SK-N-SH treated with all-trans-retinoic acid at 6 μM for 48 hours (cell line): ENCODE measurements around the gene SUGCT.

Source experiments
- ESRRG ChIP-seq: fragments of 250-450 bp; sonication (Bioruptor Pico); IDR thresholded peaks from 2 replicates; pipeline ENCODE4 v1.6.1; 2021; ENCODE audit warnings: mild to moderate bottlenecking
- PATZ1 ChIP-seq: fragments of 250-450 bp; sonication (Bioruptor Pico); IDR thresholded peaks from 2 replicates; pipeline ENCODE4 v1.8.0; 2020; ENCODE audit warnings: mild to moderate bottlenecking, moderate library complexity, borderline replicate concordance
- RARB ChIP-seq: fragments of 250-450 bp; sonication (Bioruptor Pico); IDR thresholded peaks from 2 replicates; pipeline ENCODE4 v1.8.0; 2021; ENCODE audit warnings: mild to moderate bottlenecking, moderate library complexity
- SNAI2 ChIP-seq: fragments of 250-450 bp; sonication (Bioruptor Pico); IDR thresholded peaks from 2 replicates; pipeline ENCODE4 v1.5.0; 2020; ENCODE audit warnings: mild to moderate bottlenecking, moderate library complexity
- TCF4 ChIP-seq: fragments of 250-450 bp; sonication (Bioruptor Pico); IDR thresholded peaks from 2 replicates; pipeline ENCODE4 v1.8.0; 2021; ENCODE audit warnings: mild to moderate bottlenecking, moderate library complexity, borderline replicate concordance
- TOX ChIP-seq: fragments of 250-450 bp; sonication (Bioruptor Pico); IDR thresholded peaks from 2 replicates; pipeline ENCODE4 v1.8.0; 2021; ENCODE audit warnings: mild to moderate bottlenecking, moderate library complexity, borderline replicate concordance
- ZFP3 ChIP-seq: fragments of 250-450 bp; sonication (Bioruptor Pico); IDR thresholded peaks from 2 replicates; pipeline ENCODE4 v1.5.0; 2020; ENCODE audit warnings: mild to moderate bottlenecking, moderate library complexity
- ZFP30 ChIP-seq: fragments of 450-650 bp; formaldehyde crosslinking; IDR thresholded peaks from 2 replicates; pipeline ENCODE4 v1.5.0; 2022; ENCODE audit warnings: mild to moderate bottlenecking, moderate library complexity
- ZNF565 ChIP-seq: fragments of 450-650 bp; formaldehyde crosslinking; conservative IDR thresholded peaks from 2 replicates; pipeline ENCODE4 v1.5.0; 2020; ENCODE audit warnings: low read depth, mild to moderate bottlenecking, moderate library complexity
- TF ChIP-seq, protein P1 (sequence below): fragments of 250-450 bp; sonication (Bioruptor Pico); IDR thresholded peaks from 2 replicates; pipeline ENCODE4 v1.5.1; 2021; ENCODE audit warnings: mild to moderate bottlenecking, moderate library complexity
- TF ChIP-seq, protein P2 (sequence below): fragments of 250-450 bp; sonication (Bioruptor Pico); IDR thresholded peaks from 2 replicates; pipeline ENCODE4 v1.5.1; 2020; ENCODE audit warnings: low read depth, mild to moderate bottlenecking, moderate library complexity
- TF ChIP-seq, protein P3 (sequence below): fragments of 250-450 bp; sonication (Bioruptor Pico); IDR thresholded peaks from 2 replicates; pipeline ENCODE4 v1.5.0; 2020; ENCODE audit warnings: mild to moderate bottlenecking, moderate library complexity

DNA sequence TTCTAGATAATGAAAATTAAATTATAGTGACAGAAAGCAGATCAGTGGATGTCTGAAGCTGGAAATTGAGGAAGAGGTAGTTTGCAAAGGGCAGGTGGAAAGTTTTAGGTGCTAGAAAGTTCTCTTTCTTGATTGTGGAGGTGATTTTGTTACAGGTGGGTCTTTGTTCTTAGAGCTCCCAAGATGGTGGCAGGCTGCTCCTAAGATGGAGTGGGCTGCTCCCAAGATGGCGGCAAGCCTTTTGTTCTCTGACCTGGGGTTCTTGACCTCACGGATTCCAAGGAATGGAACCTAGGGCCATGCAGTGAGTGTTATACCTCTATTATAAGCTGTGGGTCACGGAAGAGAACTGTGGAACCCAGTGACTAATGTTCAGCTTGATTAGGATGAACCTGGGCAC is 32.5 kb downstream of the SUGCT start:
- TF ChIP-seq ZFP3 (CRISPR knock-in tag) = no peak
- TF ChIP-seq ZFP30 = no peak
- TF ChIP-seq, protein P1, sequence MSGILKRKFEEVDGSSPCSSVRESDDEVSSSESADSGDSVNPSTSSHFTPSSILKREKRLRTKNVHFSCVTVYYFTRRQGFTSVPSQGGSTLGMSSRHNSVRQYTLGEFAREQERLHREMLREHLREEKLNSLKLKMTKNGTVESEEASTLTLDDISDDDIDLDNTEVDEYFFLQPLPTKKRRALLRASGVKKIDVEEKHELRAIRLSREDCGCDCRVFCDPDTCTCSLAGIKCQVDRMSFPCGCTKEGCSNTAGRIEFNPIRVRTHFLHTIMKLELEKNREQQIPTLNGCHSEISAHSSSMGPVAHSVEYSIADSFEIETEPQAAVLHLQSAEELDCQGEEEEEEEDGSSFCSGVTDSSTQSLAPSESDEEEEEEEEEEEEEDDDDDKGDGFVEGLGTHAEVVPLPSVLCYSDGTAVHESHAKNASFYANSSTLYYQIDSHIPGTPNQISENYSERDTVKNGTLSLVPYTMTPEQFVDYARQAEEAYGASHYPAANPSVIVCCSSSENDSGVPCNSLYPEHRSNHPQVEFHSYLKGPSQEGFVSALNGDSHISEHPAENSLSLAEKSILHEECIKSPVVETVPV = no peak
- TF ChIP-seq RARB (CRISPR knock-in tag) = no peak
- TF ChIP-seq, protein P2, sequence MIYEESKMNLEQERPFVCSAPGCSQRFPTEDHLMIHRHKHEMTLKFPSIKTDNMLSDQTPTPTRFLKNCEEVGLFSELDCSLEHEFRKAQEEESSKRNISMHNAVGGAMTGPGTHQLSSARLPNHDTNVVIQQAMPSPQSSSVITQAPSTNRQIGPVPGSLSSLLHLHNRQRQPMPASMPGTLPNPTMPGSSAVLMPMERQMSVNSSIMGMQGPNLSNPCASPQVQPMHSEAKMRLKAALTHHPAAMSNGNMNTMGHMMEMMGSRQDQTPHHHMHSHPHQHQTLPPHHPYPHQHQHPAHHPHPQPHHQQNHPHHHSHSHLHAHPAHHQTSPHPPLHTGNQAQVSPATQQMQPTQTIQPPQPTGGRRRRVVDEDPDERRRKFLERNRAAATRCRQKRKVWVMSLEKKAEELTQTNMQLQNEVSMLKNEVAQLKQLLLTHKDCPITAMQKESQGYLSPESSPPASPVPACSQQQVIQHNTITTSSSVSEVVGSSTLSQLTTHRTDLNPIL (CRISPR knock-in tag) = no peak
- TF ChIP-seq PATZ1 (CRISPR knock-in tag) = no peak
- TF ChIP-seq, protein P3, sequence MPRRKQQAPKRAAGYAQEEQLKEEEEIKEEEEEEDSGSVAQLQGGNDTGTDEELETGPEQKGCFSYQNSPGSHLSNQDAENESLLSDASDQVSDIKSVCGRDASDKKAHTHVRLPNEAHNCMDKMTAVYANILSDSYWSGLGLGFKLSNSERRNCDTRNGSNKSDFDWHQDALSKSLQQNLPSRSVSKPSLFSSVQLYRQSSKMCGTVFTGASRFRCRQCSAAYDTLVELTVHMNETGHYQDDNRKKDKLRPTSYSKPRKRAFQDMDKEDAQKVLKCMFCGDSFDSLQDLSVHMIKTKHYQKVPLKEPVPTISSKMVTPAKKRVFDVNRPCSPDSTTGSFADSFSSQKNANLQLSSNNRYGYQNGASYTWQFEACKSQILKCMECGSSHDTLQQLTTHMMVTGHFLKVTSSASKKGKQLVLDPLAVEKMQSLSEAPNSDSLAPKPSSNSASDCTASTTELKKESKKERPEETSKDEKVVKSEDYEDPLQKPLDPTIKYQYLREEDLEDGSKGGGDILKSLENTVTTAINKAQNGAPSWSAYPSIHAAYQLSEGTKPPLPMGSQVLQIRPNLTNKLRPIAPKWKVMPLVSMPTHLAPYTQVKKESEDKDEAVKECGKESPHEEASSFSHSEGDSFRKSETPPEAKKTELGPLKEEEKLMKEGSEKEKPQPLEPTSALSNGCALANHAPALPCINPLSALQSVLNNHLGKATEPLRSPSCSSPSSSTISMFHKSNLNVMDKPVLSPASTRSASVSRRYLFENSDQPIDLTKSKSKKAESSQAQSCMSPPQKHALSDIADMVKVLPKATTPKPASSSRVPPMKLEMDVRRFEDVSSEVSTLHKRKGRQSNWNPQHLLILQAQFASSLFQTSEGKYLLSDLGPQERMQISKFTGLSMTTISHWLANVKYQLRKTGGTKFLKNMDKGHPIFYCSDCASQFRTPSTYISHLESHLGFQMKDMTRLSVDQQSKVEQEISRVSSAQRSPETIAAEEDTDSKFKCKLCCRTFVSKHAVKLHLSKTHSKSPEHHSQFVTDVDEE (CRISPR knock-in tag) = no peak
- no peak for TF ChIP-seq TCF4 (CRISPR knock-in tag)
- TF ChIP-seq ZNF565 (CRISPR knock-in tag) = no peak
- TF ChIP-seq TOX (CRISPR knock-in tag) = no peak
- TF ChIP-seq ESRRG (CRISPR knock-in tag) = no peak
- TF ChIP-seq SNAI2 (CRISPR knock-in tag) = no peak
